ENCODE data around the gene MON2. TPM values are rescaled to one million over a fixed set of nuclear protein-coding genes. Genes with fewer than 3 reads are reported as not detected.
A peak's percentile ranks its signal among the peaks of the same experiment; 100 is the strongest.

MON2 gene
- total RNA-seq, 4 donors from 2014 or later = 36.1 to 92.9 (median 42.8) TPM

GRCh38 chr12:62576503-62576902 lies 109.9 kb downstream of the MON2 start:
- WGBS, 2 donors = 94 to 100% methylated on average over 1 of the region's 1 CpG
- no peak overlapping the region for H3K4me3 ChIP-seq (ENCODE audit: low read depth, poor library complexity, severe bottlenecking)
- DNase-seq (ENCODE audit: low spot score in 2 of 2) = no peak
- TF ChIP-seq POLR2A (IDR thresholded peaks at IDR 0.05) = no peak
- TF ChIP-seq CTCF (IDR thresholded peaks at IDR 0.05) = no peak
- intact Hi-C loops (cut with DNase I; ENCODE audit: low total_unique reads) = no loop called here

GRCh38 chr12:62578726-62579125 lies 112.1 kb downstream of the MON2 start:
- TF ChIP-seq POLR2A (IDR thresholded peaks at IDR 0.05) (no peak), CTCF (IDR thresholded peaks at IDR 0.05) (no peak)
- intact Hi-C loops (cut with DNase I; ENCODE audit: low total_unique reads) = no loop called here
- no peak overlapping the region for H3K4me3 ChIP-seq (ENCODE audit: low read depth, poor library complexity, severe bottlenecking)
- no peak for DNase-seq (ENCODE audit: low spot score in 2 of 2)
- WGBS, 2 donors = 75 to 82% methylated on average over 2 of the region's 2 CpGs

GRCh38 chr12:62581288-62582064 lies 114.8 kb downstream of the MON2 start:
- no peak for TF ChIP-seq POLR2A (IDR thresholded peaks at IDR 0.05)
- peak in 1 of 3 donors; percentile 43 for TF ChIP-seq CTCF (IDR thresholded peaks at IDR 0.05)
- WGBS, 2 donors = 73 to 77% methylated on average over 12 of the region's 12 CpGs
- H3K4me3 ChIP-seq (ENCODE audit: low read depth, poor library complexity, severe bottlenecking) = no peak overlapping the region
- no peak for DNase-seq (ENCODE audit: low spot score in 2 of 2)
- intact Hi-C loops (cut with DNase I; ENCODE audit: low total_unique reads) = loop anchor here (5.0 kb wide), 1 partner anchor 216 kb away; no protein-coding TSS in a partner anchor

GRCh38 chr12:62582065-62582366 lies 115.4 kb downstream of the MON2 start:
- TF ChIP-seq CTCF (IDR thresholded peaks at IDR 0.05) (no peak), POLR2A (IDR thresholded peaks at IDR 0.05) (no peak)
- intact Hi-C loops (cut with DNase I; ENCODE audit: low total_unique reads) = loop anchor here (5.0 kb wide), 1 partner anchor 215 kb away; no protein-coding TSS in a partner anchor
- no peak for DNase-seq (ENCODE audit: low spot score in 2 of 2)
- WGBS, 2 donors = 25 to 30% methylated on average over 2 of the region's 2 CpGs
- H3K4me3 ChIP-seq (ENCODE audit: low read depth, poor library complexity, severe bottlenecking) = no peak overlapping the region

GRCh38 chr12:62584619-62585018 lies 118.0 kb downstream of the MON2 start:
- no peak for DNase-seq (ENCODE audit: low spot score in 2 of 2)
- H3K4me3 ChIP-seq (ENCODE audit: low read depth, poor library complexity, severe bottlenecking) = no peak overlapping the region
- intact Hi-C loops (cut with DNase I; ENCODE audit: low total_unique reads) = loop anchor here (5.0 kb wide), 1 partner anchor 213 kb away; no protein-coding TSS in a partner anchor
- TF ChIP-seq POLR2A (IDR thresholded peaks at IDR 0.05) = no peak
- no peak for TF ChIP-seq CTCF (IDR thresholded peaks at IDR 0.05)
- WGBS, 2 donors = 76 to 92% methylated on average over 4 of the region's 4 CpGs

- no peak overlapping the region for H3K4me3 ChIP-seq (ENCODE audit: low read depth, poor library complexity, severe bottlenecking)
- WGBS, 2 donors = 94 to 98% methylated on average over 2 of the region's 2 CpGs
- no peak for DNase-seq (ENCODE audit: low spot score in 2 of 2)
- intact Hi-C loops (cut with DNase I; ENCODE audit: low total_unique reads) = no loop called here
- TF ChIP-seq CTCF (IDR thresholded peaks at IDR 0.05) = no peak
These were observed 120.2 kb downstream of the MON2 start for GRCh38 chr12:62586850-62587249.

Measured in lower leg skin (tissue), 4 donors.